B cell (primary cell): ENCODE data around the gene UTP4. TPM values are rescaled to one million over a fixed set of nuclear protein-coding genes. Genes with fewer than 3 reads are reported as not detected.

Experiments
- ATAC-seq: fragments of 200-7000 bp; cut with Tn5 transposase; one replicate; pipeline ENCODE4 v1.10.0; 2021; ENCODE audit warnings: low read depth, mild to moderate bottlenecking, moderate number of reproducible peaks, moderate library complexity
- CTCF ChIA-PET: fragments of 350-600 bp; sonication (Branson Sonifier 250); formaldehyde crosslinking; loops from one replicate; lab custom pipeline; 2021; ENCODE audit warnings: antibody characterized with exemption, inconsistent platforms; lab: Charles Lee
- POLR2A ChIA-PET: fragments of 350-600 bp; sonication (Branson Sonifier 250); formaldehyde crosslinking; loops from one replicate; lab custom pipeline; 2021; ENCODE audit warnings: antibody characterized with exemption; lab: Charles Lee
- DNase-seq: peaks from one replicate; pipeline ENCODE4 v3.0.0; 2013
- H2AFZ ChIP-seq: 2 replicates; pipeline ENCODE4 v1.6.1; 2012; ENCODE audit warnings: mild to moderate bottlenecking, low read depth, low read length; ENCODE audit not compliant: insufficient read depth, poor library complexity, severe bottlenecking
- H3K27ac ChIP-seq, 2 donors: 1 replicate in 1 of 2; 2 replicates in 1 of 2; pipeline ENCODE4 v1.5.1; 2012 to 2013; ENCODE audit warnings: low read length in 2 of 2, mild to moderate bottlenecking in 2 of 2, moderate library complexity in 1 of 2
- H3K27me3 ChIP-seq, 4 experiments: fragments of 200-600 bp in 1 of 4; sonication (generic) in 1 of 4; replicated peaks in 1 of 4; 1 replicate in 2 of 4; 2 replicates in 2 of 4; pipeline versions ENCODE4 v1.6.1 to v1.7.0; 2013 to 2016; ENCODE audit warnings: low read length in 3 of 4, mild to moderate bottlenecking in 2 of 4, mixed read lengths in 1 of 4, moderate library complexity in 1 of 4; ENCODE audit not compliant: insufficient read depth in 4 of 4, control insufficient read depth in 3 of 4; ENCODE audit errors: control extremely low read depth in 1 of 4
- H3K36me3 ChIP-seq, 2 experiments: replicated peaks in 1 of 2; 1 replicate in 1 of 2; 2 replicates in 1 of 2; pipeline versions ENCODE4 v1.6.1 to v1.7.1; 2013; ENCODE audit warnings: low read length in 1 of 2; ENCODE audit not compliant: insufficient read depth in 2 of 2, control insufficient read depth in 1 of 2; ENCODE audit errors: control extremely low read depth in 1 of 2, extremely low read depth in 1 of 2
- H3K4me1 ChIP-seq, 2 donors: fragments of 200-600 bp in 1 of 2; sonication (generic) in 1 of 2; 1 replicate in 1 of 2; 2 replicates in 1 of 2; pipeline versions ENCODE4 v1.5.1 to v1.6.1; 2013 to 2017; ENCODE audit warnings: low read length in 2 of 2; ENCODE audit not compliant: control insufficient read depth in 2 of 2, insufficient read depth in 2 of 2
- H3K4me2 ChIP-seq: replicated peaks from 2 replicates; pipeline ENCODE3; 2012; ENCODE audit warnings: mild to moderate bottlenecking, low read depth, low read length; ENCODE audit not compliant: poor library complexity, severe bottlenecking
- H3K4me3 ChIP-seq, 5 experiments: fragments of 200-600 bp in 1 of 5; sonication (generic) in 1 of 5; 1 replicate in 3 of 5; 2 replicates in 2 of 5; pipeline versions ENCODE4 v1.5.1 to v1.7.0; 2011 to 2016; ENCODE audit warnings: low read length in 4 of 5, mild to moderate bottlenecking in 4 of 5, low read depth in 2 of 5, control low read depth in 1 of 5, moderate library complexity in 1 of 5; ENCODE audit not compliant: insufficient read depth in 1 of 5; ENCODE audit errors: control extremely low read depth in 1 of 5, extremely low read depth in 1 of 5
- H3K79me2 ChIP-seq: fragments of 200-600 bp; sonication (generic); one replicate; pipeline ENCODE4 v1.6.0; 2016; ENCODE audit warnings: low read length; ENCODE audit not compliant: control insufficient read depth, insufficient read depth
- H3K9ac ChIP-seq: fragments of 200-600 bp; sonication (generic); 2 replicates; pipeline ENCODE4 v1.6.1; 2017; ENCODE audit warnings: mild to moderate bottlenecking, low read length, moderate library complexity
- H3K9me3 ChIP-seq, 3 donors: one replicate each; pipeline versions ENCODE4 v1.6.1 to v1.7.1; 2013; ENCODE audit warnings: low read length in 2 of 3; ENCODE audit not compliant: control insufficient read depth in 2 of 3, insufficient read depth in 1 of 3; ENCODE audit errors: control extremely low read depth in 1 of 3
- H4K20me1 ChIP-seq: 2 replicates; pipeline ENCODE4 v1.6.0; 2012; ENCODE audit warnings: mild to moderate bottlenecking, low read length; ENCODE audit not compliant: insufficient read depth, control insufficient read depth, poor library complexity, severe bottlenecking
- H3K27ac Mint-ChIP-seq: one replicate; pipeline ENCODE4 v1.8.0; 2021; ENCODE audit warnings: mixed read lengths
- H3K27me3 Mint-ChIP-seq: one replicate; pipeline ENCODE4 v1.8.0; 2021; ENCODE audit warnings: mixed read lengths
- H3K4me1 Mint-ChIP-seq: one replicate; pipeline ENCODE4 v1.8.0; 2021; ENCODE audit warnings: mixed read lengths
- H3K4me3 Mint-ChIP-seq: one replicate; pipeline ENCODE4 v1.8.0; 2021; ENCODE audit warnings: mixed read lengths
- H3K9me3 Mint-ChIP-seq: one replicate; pipeline ENCODE4 v1.8.0; 2022; ENCODE audit warnings: mixed read lengths; ENCODE audit not compliant: insufficient read depth
- CTCF ChIP-seq: fragments of 200-600 bp; IDR thresholded peaks from one replicate; pipeline ENCODE4 v1.8.0; 2022; ENCODE audit warnings: antibody characterized with exemption, mild to moderate bottlenecking
- EZH2 ChIP-seq: IDR thresholded peaks from 2 replicates; pipeline ENCODE4 v1.6.1; 2012; ENCODE audit warnings: borderline replicate concordance, low read depth, mild to moderate bottlenecking, moderate library complexity, low read length; ENCODE audit not compliant: insufficient read depth, poor library complexity, severe bottlenecking
- WGBS: methylation state at CpG from one replicate; pipeline ENCODE4 v1.1.5; 2013; ENCODE audit warnings: missing lambda C conversion rate; ENCODE audit not compliant: insufficient coverage; 5-methylcytosine and 5-hydroxymethylcytosine counted together
- intact Hi-C: fragments of 100-400 bp; cut with micrococcal nuclease; formaldehyde crosslinking; loops from one replicate; pipeline ENCODE4 v1.10.0; 2022
- polyA plus RNA-seq: library from polyadenylated mRNA; depleted of rRNA; stranded (reverse); fragments of >200 nt; gene quantifications from 2 replicates; pipeline ENCODE4 v1.2.3, GENCODE V29; 2012
- total RNA-seq, 2 donors: library from RNA; stranded (reverse); fragments of 120-200 nt in 1 of 2; gene quantifications; 1 replicate in 1 of 2; 2 replicates in 1 of 2; pipeline versions ENCODE4 v1.2.3 to v1.2.4, GENCODE V29; 2013 to 2022

Gene UTP4
- total and polyA plus RNA-seq, 2 donors (not counting 1 experiment from before 2014, with no cell fraction given) = 24.3 to 30.1 TPM

GRCh38 chr16:69114346-69114975, 18.0 kb upstream of the UTP4 start:
- Histone ChIP-seq H3K9me3 (no peaks in the 10 kb centered on the region), H3K79me2 (peaks cover 12% of the 10 kb centered on the region), H3K27ac (no peak overlapping the region), H2AFZ (no peak overlapping the region), H3K36me3 (peaks cover 1 to 57% of the 10 kb centered on the region in 2 experiments), H3K4me2 (no peak overlapping the region), H3K4me1 (no peaks in the 10 kb centered on the region), H3K27me3 (no peaks in the 10 kb centered on the region), H3K9ac (no peak overlapping the region), H3K4me3 (no peak overlapping the region), H4K20me1 (peaks cover 77% of the 10 kb centered on the region)
- DNase-seq (no peak), ATAC-seq (no peak)
- no peaks in the 10 kb centered on the region for H3K9me3 Mint-ChIP-seq
- ChIA-PET POLR2A (interaction anchor here (0.5 kb wide), 1 partner anchor 281 kb away, joined by 3 read pairs; no protein-coding TSS in a partner anchor), CTCF (interaction anchor here (1.3 to 3.3 kb wide), 2 partner anchors 9 to 11 kb away, joined by 9 to 15 read pairs; no protein-coding TSS in a partner anchor)
- H3K27ac Mint-ChIP-seq = no peak overlapping the region
- no peaks in the 10 kb centered on the region for H3K27me3 Mint-ChIP-seq
- TF ChIP-seq EZH2 (no peak), CTCF (no peak)
- H3K4me1 Mint-ChIP-seq = peaks cover 7% of the 10 kb centered on the region
- 93% methylated on average over 25 of the region's 25 CpGs for WGBS
- no peak overlapping the region for H3K4me3 Mint-ChIP-seq
- intact Hi-C loops = no loop called here

GRCh38 chr16:69114976-69115355, 17.5 kb upstream of the UTP4 start:
- Histone ChIP-seq H3K9ac (no peak overlapping the region), H3K4me2 (no peak overlapping the region), H3K36me3 (peaks cover 1 to 58% of the 10 kb centered on the region in 2 experiments), H2AFZ (no peak overlapping the region), H3K79me2 (peaks cover 15% of the 10 kb centered on the region), H3K4me1 (no peaks in the 10 kb centered on the region), H4K20me1 (peaks cover 82% of the 10 kb centered on the region), H3K4me3 (no peak overlapping the region), H3K27me3 (no peaks in the 10 kb centered on the region), H3K9me3 (no peaks in the 10 kb centered on the region), H3K27ac (no peak overlapping the region)
- H3K27ac Mint-ChIP-seq = no peak overlapping the region
- intact Hi-C loops = no loop called here
- DNase-seq = no peak
- ChIA-PET POLR2A (interaction anchor here (0.5 kb wide), 1 partner anchor 282 kb away, joined by 3 read pairs; no protein-coding TSS in a partner anchor), CTCF (interaction anchor here (3.3 kb wide), 1 partner anchor 10 kb away, joined by 15 read pairs; no protein-coding TSS in a partner anchor)
- whole genome bisulfite sequencing = 100% methylated on average over 6 of the region's 6 CpGs
- no peaks in the 10 kb centered on the region for H3K9me3 Mint-ChIP-seq
- no peak overlapping the region for H3K4me3 Mint-ChIP-seq
- H3K4me1 Mint-ChIP-seq = peaks cover 7% of the 10 kb centered on the region
- ATAC-seq = no peak
- no peaks in the 10 kb centered on the region for H3K27me3 Mint-ChIP-seq
- TF ChIP-seq CTCF (no peak), EZH2 (no peak)
